GM12878 (cell line): ENCODE measurements around the gene SLCO2A1. TPM values are rescaled to one million over a fixed set of nuclear protein-coding genes. Genes with fewer than 3 reads are reported as not detected.

Experiments used
- ATAC-seq: fragments of 200-7000 bp; cut with Tn5 transposase; 3 replicates; pipeline ENCODE4 v1.9.1; 2020; ENCODE audit warnings: mild to moderate bottlenecking, moderate library complexity
- BruUV-seq: library from RNA; stranded (reverse); fragments of 400-500 nt; replicated peaks from 2 replicates; lab custom pipeline; 2021; lab: Mats Ljungman, UMichigan
- CTCF ChIA-PET: fragments of 300-600 bp; sonication (Branson Sonifier 250); formaldehyde crosslinking; extraction: SDS; loops from one replicate; lab custom pipeline; 2021; ENCODE audit warnings: inconsistent platforms; lab: Yijun Ruan, JAX
- POLR2A ChIA-PET: fragments of 350-600 bp; formaldehyde crosslinking; extraction: SDS; loops from one replicate; lab custom pipeline; 2021; ENCODE audit warnings: inconsistent platforms; lab: Charles Lee
- RAD21 ChIA-PET: fragments of 300-600 bp; sonication (Branson Sonifier 250); formaldehyde crosslinking; loops from one replicate; lab custom pipeline; 2023; ENCODE audit warnings: antibody characterized with exemption; ENCODE audit not compliant: unreplicated experiment; lab: Charles Lee
- SMC1A ChIA-PET: fragments of 300-600 bp; sonication (Branson Sonifier 250); formaldehyde crosslinking; loops from one replicate; lab custom pipeline; 2023; ENCODE audit not compliant: unreplicated experiment, uncharacterized antibody; lab: Charles Lee
- DNase-seq: peaks from one replicate; pipeline ENCODE4 v3.0.0-alpha.2; 2011; ENCODE audit warnings: low read depth, low spot score
- FAIRE-seq: peaks from 3 replicates; lab custom pipeline; 2011; peaks lifted over from hg19 to GRCh38; lab: Jason Lieb, UNC
- H2AFZ ChIP-seq: 2 replicates; pipeline ENCODE4 v1.6.0; 2011; ENCODE audit warnings: low read depth, low read length, control low read depth; ENCODE audit not compliant: control insufficient read depth
- H3K27ac ChIP-seq: 2 replicates; pipeline ENCODE4 v1.5.1; 2011; ENCODE audit warnings: control low read depth; ENCODE audit not compliant: control insufficient read depth, insufficient read depth
- H3K27me3 ChIP-seq, 2 experiments: replicated peaks in 1 of 2; 2 replicates each; pipeline versions ENCODE4 v1.6.0 to v1.6.1; 2011; ENCODE audit warnings: low read length in 1 of 2; ENCODE audit not compliant: control insufficient read depth in 2 of 2, insufficient read depth in 2 of 2
- H3K36me3 ChIP-seq, 2 experiments: 2 replicates each; pipeline ENCODE4 v1.5.1; 2011; ENCODE audit warnings: low read length in 1 of 2; ENCODE audit not compliant: control insufficient read depth in 2 of 2, insufficient read depth in 2 of 2
- H3K4me1 ChIP-seq: 2 replicates; pipeline ENCODE4 v1.6.1; 2011; ENCODE audit warnings: mild to moderate bottlenecking, low read length, moderate library complexity, mixed read lengths; ENCODE audit not compliant: control insufficient read depth, insufficient read depth
- H3K4me2 ChIP-seq: 2 replicates; pipeline ENCODE4 v1.6.0; 2011; ENCODE audit warnings: control low read depth; ENCODE audit not compliant: control insufficient read depth, insufficient read depth
- H3K4me3 ChIP-seq: fragments of 200-600 bp; sonication (generic); 2 replicates; pipeline ENCODE4 v1.5.1; 2016
- H3K79me2 ChIP-seq: 2 replicates; pipeline ENCODE4 v1.6.0; 2011; ENCODE audit warnings: low read length; ENCODE audit not compliant: control insufficient read depth, insufficient read depth
- H3K9ac ChIP-seq: 2 replicates; pipeline ENCODE4 v1.8.0; 2011; ENCODE audit warnings: low read length, control low read depth, mixed read lengths; ENCODE audit not compliant: control insufficient read depth, insufficient read depth
- H3K9me3 ChIP-seq: replicated peaks from 3 replicates; pipeline ENCODE4 v1.5.1; 2011; ENCODE audit warnings: mild to moderate bottlenecking, low read length; ENCODE audit not compliant: control insufficient read depth, insufficient read depth
- H4K20me1 ChIP-seq: 2 replicates; pipeline ENCODE4 v1.6.0; 2011; ENCODE audit not compliant: control insufficient read depth, insufficient read depth
- BCL3 ChIP-seq: IDR thresholded peaks from 2 replicates; pipeline ENCODE4 v1.6.1; 2011; ENCODE audit warnings: borderline replicate concordance, low read depth, mild to moderate bottlenecking, moderate library complexity, low read length; ENCODE audit not compliant: insufficient read depth, poor library complexity, severe bottlenecking
- CREB1 ChIP-seq: IDR thresholded peaks from 2 replicates; pipeline ENCODE4 v1.6.1; 2012; ENCODE audit warnings: low read depth, mild to moderate bottlenecking, inconsistent platforms
- CREM ChIP-seq: IDR thresholded peaks from 2 replicates; pipeline ENCODE4 v1.6.1; 2014; ENCODE audit warnings: antibody characterized with exemption, low read depth
- CUX1 ChIP-seq: IDR thresholded peaks from 2 replicates; pipeline ENCODE4 v1.6.1; 2012; ENCODE audit warnings: improper control_type of control experiment, low read depth, low read length; ENCODE audit not compliant: insufficient replicate concordance
- EP300 ChIP-seq, 2 experiments: fragments of 150-350 bp in 1 of 2; IDR thresholded peaks; 2 replicates each; pipeline ENCODE4 v1.6.1; 2011 to 2012; ENCODE audit warnings: low read depth in 2 of 2, low read length in 2 of 2, borderline replicate concordance in 1 of 2, improper control_type of control experiment in 1 of 2, inconsistent platforms in 1 of 2; ENCODE audit not compliant: control insufficient read depth in 1 of 2
- HDGF ChIP-seq: fragments of 450-650 bp; IDR thresholded peaks from 2 replicates; pipeline ENCODE4 v1.6.1; 2016; ENCODE audit warnings: antibody characterized with exemption
- IKZF2 ChIP-seq, 2 experiments: fragments of 450-650 bp; IDR thresholded peaks; 2 replicates each; pipeline ENCODE4 v1.6.1; 2017; ENCODE audit warnings: mild to moderate bottlenecking in 2 of 2, moderate library complexity in 2 of 2
- IRF3 ChIP-seq: fragments of 450-650 bp; IDR thresholded peaks from 2 replicates; pipeline ENCODE4 v1.6.1; 2014; ENCODE audit warnings: mild to moderate bottlenecking
- NFXL1 ChIP-seq: fragments of 450-650 bp; IDR thresholded peaks from 2 replicates; pipeline ENCODE4 v1.6.1; 2017; ENCODE audit warnings: antibody characterized with exemption, mild to moderate bottlenecking, borderline replicate concordance
- POLR2A ChIP-seq: IDR thresholded peaks from 2 replicates; pipeline ENCODE4 v1.6.1; 2011; ENCODE audit warnings: low read depth, mild to moderate bottlenecking, low read length
- SMAD5 ChIP-seq: IDR thresholded peaks from 2 replicates; pipeline ENCODE4 v1.6.1; 2016; ENCODE audit warnings: antibody characterized with exemption, low read depth
- SP1 ChIP-seq: IDR thresholded peaks from one replicate; pipeline ENCODE4 v1.6.1; 2011; ENCODE audit warnings: low read depth, low read length
- WGBS: methylation state at CpG from one replicate; pipeline ENCODE4 v1.1.6; 2016; ENCODE audit warnings: low lambda C conversion rate; ENCODE audit not compliant: insufficient replicate concordance, insufficient coverage; ENCODE audit errors: missing lambda C conversion rate; 5-methylcytosine and 5-hydroxymethylcytosine counted together
- in situ Hi-C: fragments of 300-500 bp; cut with MboI; formaldehyde crosslinking; loops from 9 replicates; pipeline ENCODE4 v1.14.3; 2018; ENCODE audit warnings: mixed read lengths
- intact Hi-C: fragments of 100-400 bp; cut with micrococcal nuclease; formaldehyde crosslinking; loops from one replicate; pipeline ENCODE4 v1.14.2; 2022; ENCODE audit not compliant: unreplicated experiment
- polyA plus RNA-seq, 11 experiments: library from polyadenylated mRNA; depleted of rRNA in 4 of 11; unstranded in 6 of 11; stranded (reverse) in 5 of 11; fragments of >200 nt; fragmentation: Nextera tagmentation in 4 of 11; fragmentation: Illumina TruSeq in 1 of 11; extraction: Ambion mirVana in 4 of 11; extraction: Trizol in 1 of 11; gene quantifications; 1 replicate in 1 of 11; 2 replicates in 10 of 11; pipeline versions ENCODE4 v1.2.1 to v1.2.3, GENCODE V29; 2011 to 2016; ENCODE audit warnings: inconsistent platforms in 2 of 11, missing spikeins in 2 of 11, low read depth in 1 of 11
- total RNA-seq, 4 experiments: library from RNA; depleted of rRNA in 3 of 4; stranded (reverse); fragments of >200 nt in 3 of 4; fragmentation: Illumina TruSeq in 1 of 4; extraction: Trizol in 1 of 4; gene quantifications; 2 replicates each; pipeline versions ENCODE4 v1.2.1 to v1.2.3, GENCODE V29; 2013 to 2021
- TF ChIP-seq, protein P1 (sequence below): IDR thresholded peaks from 2 replicates; pipeline ENCODE4 v1.6.1; 2012; ENCODE audit warnings: low read length, inconsistent platforms

SLCO2A1 gene
- total and polyA plus RNA-seq, 10 of the 15 experiments (the other 5 are each of a cell fraction or from before 2014, with no cell fraction given), result 0.05 TPM; not detected in 9

GRCh38 chr3:134033315-134033996 is 3.7 kb upstream of the SLCO2A1 start:
- ChIA-PET CTCF (no interaction called here), POLR2A (no interaction called here), SMC1A (no interaction called here), RAD21 (no interaction called here)
- TF ChIP-seq, protein P1, sequence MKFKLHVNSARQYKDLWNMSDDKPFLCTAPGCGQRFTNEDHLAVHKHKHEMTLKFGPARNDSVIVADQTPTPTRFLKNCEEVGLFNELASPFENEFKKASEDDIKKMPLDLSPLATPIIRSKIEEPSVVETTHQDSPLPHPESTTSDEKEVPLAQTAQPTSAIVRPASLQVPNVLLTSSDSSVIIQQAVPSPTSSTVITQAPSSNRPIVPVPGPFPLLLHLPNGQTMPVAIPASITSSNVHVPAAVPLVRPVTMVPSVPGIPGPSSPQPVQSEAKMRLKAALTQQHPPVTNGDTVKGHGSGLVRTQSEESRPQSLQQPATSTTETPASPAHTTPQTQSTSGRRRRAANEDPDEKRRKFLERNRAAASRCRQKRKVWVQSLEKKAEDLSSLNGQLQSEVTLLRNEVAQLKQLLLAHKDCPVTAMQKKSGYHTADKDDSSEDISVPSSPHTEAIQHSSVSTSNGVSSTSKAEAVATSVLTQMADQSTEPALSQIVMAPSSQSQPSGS, result no peak
- TF ChIP-seq CREM (no peak), CUX1 (no peak), BCL3 (no peak), POLR2A (no peak), NFXL1 (no peak), SMAD5 (no peak), SP1 (no peak), CREB1 (no peak), HDGF (no peak), IRF3 (no peak), EP300 (IDR thresholded peaks at IDR 0.05; ENCODE audit: borderline replicate concordance in 1 of 2, control insufficient read depth in 1 of 2, low read depth in 2 of 2, low read length in 2 of 2) (no peak), IKZF2 (IDR thresholded peaks at IDR 0.05) (no peak)
- Histone ChIP-seq H3K9me3 (no peaks in the 10 kb centered on the region; the same call in 2 of the 3 replicates), H3K27ac (no peak overlapping the region), H4K20me1 (no peaks in the 10 kb centered on the region), H3K79me2 (no peaks in the 10 kb centered on the region), H3K9ac (no peak overlapping the region), H3K36me3 (no peaks in the 10 kb centered on the region), H3K4me3 (no peak overlapping the region), H3K27me3 (peaks cover 9 to 10% of the 10 kb centered on the region in 2 experiments; a peak in 2 of 4 replicates), H2AFZ (no peak overlapping the region), H3K4me1 (no peaks in the 10 kb centered on the region), H3K4me2 (no peak overlapping the region)
- 21% methylated on average over 8 of the region's 8 CpGs for WGBS
- ATAC-seq (no peak), DNase-seq (no peak), FAIRE-seq (no peak)
- no TSS peak for BruUV-seq
- intact Hi-C loops (no loop called here), in situ Hi-C loops (no loop called here)
